HCT116 (cell line): ENCODE results near the gene RGS4. TPM values are rescaled to one million over a fixed set of nuclear protein-coding genes. Genes with fewer than 3 reads are reported as not detected.

Experiments used
- ATAC-seq: fragments of 200-7000 bp; cut with Tn5 transposase; 2 replicates; pipeline ENCODE4 v1.9.1; 2020; ENCODE audit warnings: mild to moderate bottlenecking, moderate library complexity
- BruUV-seq: library from RNA; stranded (reverse); fragments of 400-500 nt; replicated peaks from 2 replicates; lab custom pipeline; 2021; lab: Mats Ljungman, UMichigan
- CTCF ChIA-PET: fragments of 300-600 bp; sonication (Branson Sonifier 250); formaldehyde crosslinking; loops from one replicate; lab custom pipeline; 2021; ENCODE audit warnings: antibody characterized with exemption; lab: Charles Lee
- POLR2A ChIA-PET: fragments of 300-600, 350-600 bp; sonication (Branson Sonifier 250); formaldehyde crosslinking; loops from one replicate; lab custom pipeline; 2021; ENCODE audit warnings: antibody characterized with exemption; lab: Charles Lee
- RAD21 ChIA-PET, 2 experiments: fragments of 300-600 bp; sonication (Branson Sonifier 250); formaldehyde crosslinking; loops; one replicate each; lab custom pipeline; 2023; ENCODE audit warnings: low total read pairs in 2 of 2; ENCODE audit not compliant: uncharacterized antibody in 2 of 2, unreplicated experiment in 2 of 2, low non-redundant PET in 1 of 2; lab: Charles Lee
- DNase-seq: peaks from one replicate; pipeline ENCODE4 v3.0.0-alpha.2; 2010; ENCODE audit warnings: low read depth, low spot score
- H2AFZ ChIP-seq: fragments of 200-600 bp; shearing (Covaris generic), sonication (generic); 2 replicates; pipeline ENCODE4 v1.6.1; 2017; ENCODE audit warnings: low read depth, mixed run types, mixed read lengths, antibody characterized with exemption, low read length; ENCODE audit not compliant: poor library complexity, severe bottlenecking
- H3K27ac ChIP-seq: 2 replicates; pipeline ENCODE4 v1.5.1; 2012; ENCODE audit warnings: low read depth, low read length
- H3K27me3 ChIP-seq: fragments of 200-600 bp; sonication (generic); 2 replicates; pipeline ENCODE4 v1.6.1; 2016; ENCODE audit warnings: mixed run types, low read length, mixed read lengths; ENCODE audit not compliant: insufficient read depth
- H3K36me3 ChIP-seq, 2 experiments: fragments of 200-500 bp in 1 of 2; fragments of 200-600 bp in 1 of 2; sonication (Bioruptor generic) in 1 of 2; sonication (generic) in 1 of 2; 2 replicates each; pipeline versions ENCODE4 v1.5.1 to v1.6.1; 2014 to 2016; ENCODE audit warnings: low read length in 2 of 2, inconsistent platforms in 1 of 2, mixed read lengths in 1 of 2, mixed run types in 1 of 2; ENCODE audit not compliant: insufficient read depth in 2 of 2, control insufficient read depth in 1 of 2
- H3K4me1 ChIP-seq, 2 experiments: fragments of 200-600 bp in 1 of 2; sonication (generic) in 1 of 2; 2 replicates each; pipeline versions ENCODE4 v1.5.1 to v1.6.1; 2012 to 2017; ENCODE audit warnings: low read length in 2 of 2, inconsistent platforms in 1 of 2, mild to moderate bottlenecking in 1 of 2, mixed read lengths in 1 of 2, mixed run types in 1 of 2, moderate library complexity in 1 of 2; ENCODE audit not compliant: insufficient read depth in 2 of 2, control insufficient read depth in 1 of 2
- H3K4me2 ChIP-seq: fragments of 200-600 bp; sonication (generic); 2 replicates; pipeline ENCODE4 v1.6.1; 2017; ENCODE audit warnings: mixed run types, low read length, mixed read lengths
- H3K4me3 ChIP-seq, 2 experiments: fragments of 200-600 bp in 1 of 2; sonication (generic) in 1 of 2; replicated peaks in 1 of 2; 2 replicates each; pipeline ENCODE4 v1.5.1; 2011 to 2016; ENCODE audit warnings: low read length in 2 of 2, control low read depth in 1 of 2, low read depth in 1 of 2, mild to moderate bottlenecking in 1 of 2, mixed read lengths in 1 of 2, mixed run types in 1 of 2
- H3K79me2 ChIP-seq: fragments of 200-600 bp; sonication (generic); 2 replicates; pipeline ENCODE4 v1.6.1; 2017; ENCODE audit warnings: mild to moderate bottlenecking, mixed run types, low read length, moderate library complexity, mixed read lengths; ENCODE audit not compliant: insufficient read depth
- H3K9ac ChIP-seq: fragments of 200-600 bp; sonication (generic); 2 replicates; pipeline ENCODE4 v1.6.1; 2016; ENCODE audit warnings: low read length, mixed read lengths
- H3K9me2 ChIP-seq: fragments of 200-600 bp; sonication (generic), shearing (Covaris generic); 2 replicates; pipeline ENCODE4 v1.6.1; 2017; ENCODE audit warnings: mixed run types, mild to moderate bottlenecking, moderate library complexity; ENCODE audit not compliant: insufficient read depth
- H3K9me3 ChIP-seq, 2 experiments: fragments of 200-500 bp in 1 of 2; fragments of 200-600 bp in 1 of 2; sonication (Bioruptor generic) in 1 of 2; sonication (generic) in 1 of 2; 2 replicates each; pipeline ENCODE4 v1.6.1; 2014 to 2017; ENCODE audit warnings: low read length in 2 of 2, mixed read lengths in 2 of 2, inconsistent platforms in 1 of 2, low read depth in 1 of 2, mild to moderate bottlenecking in 1 of 2, mixed run types in 1 of 2, moderate library complexity in 1 of 2; ENCODE audit not compliant: control insufficient read depth in 1 of 2, insufficient read depth in 1 of 2
- H4K20me1 ChIP-seq: fragments of 200-600 bp; sonication (generic), shearing (Covaris generic); 2 replicates; pipeline ENCODE4 v1.6.1; 2017; ENCODE audit warnings: mixed run types, mild to moderate bottlenecking, moderate library complexity; ENCODE audit not compliant: insufficient read depth
- CEBPB ChIP-seq: IDR thresholded peaks from 2 replicates; pipeline ENCODE4 v1.6.1; 2012; ENCODE audit warnings: low read depth
- EGR1 ChIP-seq: IDR thresholded peaks from 2 replicates; pipeline ENCODE4 v1.6.1; 2012; ENCODE audit warnings: low read depth
- EZH2phosphoT487 ChIP-seq: fragments of 200-600 bp; IDR thresholded peaks from 2 replicates; pipeline ENCODE4 v1.6.1; 2018; ENCODE audit warnings: antibody characterized with exemption, borderline replicate concordance
- POLR2A ChIP-seq: IDR thresholded peaks from 2 replicates; pipeline ENCODE4 v1.7.0; 2011; ENCODE audit warnings: borderline replicate concordance; ENCODE audit not compliant: insufficient read depth, insufficient read length; ENCODE audit errors: extremely low read depth
- YY1 ChIP-seq: IDR thresholded peaks from 2 replicates; pipeline ENCODE4 v1.6.1; 2011; ENCODE audit warnings: low read length, low read depth, moderate library complexity, mild to moderate bottlenecking; ENCODE audit not compliant: insufficient replicate concordance; ENCODE audit errors: extremely low read depth
- ZFX ChIP-seq: fragments of 450-650 bp; IDR thresholded peaks from 2 replicates; pipeline ENCODE4 v1.6.1; 2017
- intact Hi-C: fragments of 100-400 bp; cut with micrococcal nuclease; formaldehyde crosslinking; loops from 2 replicates; pipeline ENCODE4 v1.10.0; 2022
- total RNA-seq: library from RNA; stranded (reverse); gene quantifications from one replicate; pipeline ENCODE4 v1.2.1, GENCODE V29; 2021; ENCODE audit not compliant: unreplicated experiment
- TF ChIP-seq, protein P1 (sequence below): IDR thresholded peaks from 2 replicates; pipeline ENCODE4 v1.6.1; 2012
- TF ChIP-seq, protein P2 (sequence below), 3 experiments: fragments of 200-600 bp in 1 of 3; sonication (generic) in 1 of 3; IDR thresholded peaks in 2 of 3; conservative IDR thresholded peaks in 1 of 3; 2 replicates each; pipeline ENCODE4 v1.5.1; 2012 to 2017; ENCODE audit warnings: low read depth in 2 of 3, low read length in 2 of 3, antibody characterized with exemption in 1 of 3, borderline replicate concordance in 1 of 3, control low read depth in 1 of 3, mild to moderate bottlenecking in 1 of 3, mixed read lengths in 1 of 3, mixed run types in 1 of 3, moderate library complexity in 1 of 3; ENCODE audit not compliant: insufficient read depth in 1 of 3

RGS4 gene
- total RNA-seq, 1 experiment from 2014 or later: not detected

DNA sequence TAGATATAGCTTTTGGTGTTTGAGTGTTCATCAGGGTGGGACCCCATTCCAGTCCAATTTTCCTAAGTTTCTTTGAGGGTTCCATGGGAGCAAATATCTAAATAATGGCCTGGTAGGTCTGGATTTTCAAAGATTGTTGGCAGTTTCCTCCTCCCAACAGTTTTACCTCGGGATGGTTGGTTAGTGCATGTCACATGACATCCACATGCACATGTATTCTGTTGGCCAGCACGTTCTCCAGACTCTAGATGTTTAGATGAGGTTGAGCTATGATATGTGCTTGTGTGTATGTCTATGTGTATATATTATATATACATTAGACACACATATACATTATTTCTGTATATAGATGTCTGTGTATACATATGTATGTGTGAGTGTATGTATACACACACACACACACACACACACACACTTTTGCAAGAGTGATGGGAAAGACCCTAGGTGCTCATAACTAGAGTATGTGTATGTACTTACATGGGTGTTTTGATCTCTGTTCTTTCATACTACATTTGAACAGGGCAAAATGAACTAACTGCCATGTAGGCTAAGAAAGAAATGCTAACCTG is 5.6 kb downstream of the RGS4 start:
- Histone ChIP-seq H3K27me3 (peaks cover 2% of the 10 kb centered on the region), H3K79me2 (no peaks in the 10 kb centered on the region), H3K9ac (no peak overlapping the region), H4K20me1 (no peaks in the 10 kb centered on the region), H3K4me1 (peaks cover 0 to 7% of the 10 kb centered on the region in 2 experiments; a peak in 2 of 4 replicates), H3K9me3 (no peaks in the 10 kb centered on the region), H3K36me3 (no peaks in the 10 kb centered on the region), H2AFZ (no peak overlapping the region), H3K27ac (no peak overlapping the region), H3K4me2 (no peak overlapping the region), H3K4me3 (no peak overlapping the region), H3K9me2 (no peaks in the 10 kb centered on the region)
- RAD21 ChIA-PET: no interaction called here
- POLR2A ChIA-PET: no interaction called here
- intact Hi-C loops: no loop called here
- DNase-seq: no peak
- ATAC-seq: no peak
- TF ChIP-seq EZH2phosphoT487: no peak
- no peak for TF ChIP-seq POLR2A
- no peak for TF ChIP-seq ZFX
- no peak for TF ChIP-seq EGR1
- TF ChIP-seq, protein P1, sequence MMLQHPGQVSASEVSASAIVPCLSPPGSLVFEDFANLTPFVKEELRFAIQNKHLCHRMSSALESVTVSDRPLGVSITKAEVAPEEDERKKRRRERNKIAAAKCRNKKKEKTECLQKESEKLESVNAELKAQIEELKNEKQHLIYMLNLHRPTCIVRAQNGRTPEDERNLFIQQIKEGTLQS: no peak
- TF ChIP-seq, protein P2, sequence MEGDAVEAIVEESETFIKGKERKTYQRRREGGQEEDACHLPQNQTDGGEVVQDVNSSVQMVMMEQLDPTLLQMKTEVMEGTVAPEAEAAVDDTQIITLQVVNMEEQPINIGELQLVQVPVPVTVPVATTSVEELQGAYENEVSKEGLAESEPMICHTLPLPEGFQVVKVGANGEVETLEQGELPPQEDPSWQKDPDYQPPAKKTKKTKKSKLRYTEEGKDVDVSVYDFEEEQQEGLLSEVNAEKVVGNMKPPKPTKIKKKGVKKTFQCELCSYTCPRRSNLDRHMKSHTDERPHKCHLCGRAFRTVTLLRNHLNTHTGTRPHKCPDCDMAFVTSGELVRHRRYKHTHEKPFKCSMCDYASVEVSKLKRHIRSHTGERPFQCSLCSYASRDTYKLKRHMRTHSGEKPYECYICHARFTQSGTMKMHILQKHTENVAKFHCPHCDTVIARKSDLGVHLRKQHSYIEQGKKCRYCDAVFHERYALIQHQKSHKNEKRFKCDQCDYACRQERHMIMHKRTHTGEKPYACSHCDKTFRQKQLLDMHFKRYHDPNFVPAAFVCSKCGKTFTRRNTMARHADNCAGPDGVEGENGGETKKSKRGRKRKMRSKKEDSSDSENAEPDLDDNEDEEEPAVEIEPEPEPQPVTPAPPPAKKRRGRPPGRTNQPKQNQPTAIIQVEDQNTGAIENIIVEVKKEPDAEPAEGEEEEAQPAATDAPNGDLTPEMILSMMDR (IDR thresholded peaks at IDR 0.05 in 2 of 3, conservative IDR thresholded peaks at IDR 0.05 in 1 of 3; ENCODE audit: borderline replicate concordance in 1 of 3, insufficient read depth in 1 of 3, low read depth in 2 of 3, low read length in 2 of 3): no peak
- no peak for TF ChIP-seq YY1
- CTCF ChIA-PET: no interaction called here
- no TSS peak for BruUV-seq

DNA sequence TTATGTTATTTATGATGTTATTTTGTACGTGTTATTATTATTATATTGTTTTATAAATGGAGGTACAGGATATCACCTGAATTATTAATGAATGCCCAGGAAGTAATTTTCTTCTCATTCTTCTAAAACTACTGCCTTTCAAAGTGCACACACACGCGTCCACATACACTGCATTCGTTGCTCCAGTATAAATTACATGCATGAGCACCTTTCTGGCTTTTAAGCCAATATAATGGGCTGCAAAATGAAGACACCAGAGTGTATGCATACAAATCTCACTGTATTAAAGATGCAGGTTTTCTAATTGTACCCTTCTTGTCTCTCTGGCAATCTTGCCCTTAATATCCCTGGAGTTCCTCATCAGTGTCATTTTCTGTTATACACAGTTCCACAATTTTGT is 6.9 kb downstream of the RGS4 start:
- no peak overlapping the region for H3K27ac ChIP-seq
- ATAC-seq: no peak

More for the DNA sequence above, 6.9 kb downstream of the RGS4 start:
- Histone ChIP-seq H4K20me1 (no peaks in the 10 kb centered on the region), H3K9me2 (no peaks in the 10 kb centered on the region), H2AFZ (no peak overlapping the region), H3K79me2 (no peaks in the 10 kb centered on the region), H3K27me3 (no peaks in the 10 kb centered on the region), H3K9ac (no peak overlapping the region), H3K4me1 (peaks cover 0 to 7% of the 10 kb centered on the region in 2 experiments; a peak in 2 of 4 replicates), H3K9me3 (no peaks in the 10 kb centered on the region), H3K4me3 (no peak overlapping the region), H3K4me2 (no peak overlapping the region), H3K36me3 (no peaks in the 10 kb centered on the region)
- DNase-seq: no peak
- POLR2A ChIA-PET: no interaction called here
- CTCF ChIA-PET: no interaction called here
- TF ChIP-seq POLR2A (no peak), CEBPB (no peak)
- intact Hi-C loops: no loop called here
- RAD21 ChIA-PET: no interaction called here
- BruUV-seq: no TSS peak
